GM12801 (cell line): ENCODE data around the gene FLT4.

Source experiments
- TF ChIP-seq, protein P1 (sequence below): IDR thresholded peaks from one replicate; pipeline ENCODE4 v1.5.1; 2011; ENCODE audit warnings: control low read depth; ENCODE audit not compliant: insufficient read length; ENCODE audit errors: extremely low read depth

FLT4 gene

DNA sequence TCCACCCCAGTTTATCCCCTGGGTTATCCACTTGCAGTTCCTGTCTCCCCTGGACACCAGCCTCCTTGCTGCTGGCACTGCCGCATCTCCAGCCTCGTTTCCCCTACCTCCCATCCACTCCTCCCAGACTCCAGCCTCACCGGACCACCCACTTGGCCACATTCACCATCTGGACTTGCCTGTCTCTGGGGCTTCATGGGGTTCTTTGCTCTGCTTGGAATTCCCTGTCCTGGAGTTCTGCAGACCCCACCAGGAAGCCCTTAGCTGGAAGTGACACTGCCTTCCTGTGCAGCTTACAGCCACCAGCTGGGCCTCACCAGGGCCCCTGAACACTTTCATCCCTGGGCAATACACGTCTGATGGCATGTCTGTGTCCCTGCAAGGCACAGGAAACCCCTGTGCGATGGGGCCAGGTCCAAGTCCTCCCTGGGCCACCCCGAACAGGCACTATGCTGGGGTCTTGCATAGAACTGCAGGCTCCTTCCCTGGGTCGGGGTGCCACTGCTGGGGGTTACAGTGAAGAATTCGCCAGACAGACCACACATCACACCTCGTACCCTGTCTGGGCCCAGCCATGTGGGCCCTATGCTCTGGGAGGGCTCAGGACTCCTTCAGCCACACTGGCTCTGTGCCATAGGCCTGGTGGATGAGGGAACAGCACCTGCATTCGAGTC, 3.0 kb downstream of the FLT4 start:
- TF ChIP-seq, protein P1, sequence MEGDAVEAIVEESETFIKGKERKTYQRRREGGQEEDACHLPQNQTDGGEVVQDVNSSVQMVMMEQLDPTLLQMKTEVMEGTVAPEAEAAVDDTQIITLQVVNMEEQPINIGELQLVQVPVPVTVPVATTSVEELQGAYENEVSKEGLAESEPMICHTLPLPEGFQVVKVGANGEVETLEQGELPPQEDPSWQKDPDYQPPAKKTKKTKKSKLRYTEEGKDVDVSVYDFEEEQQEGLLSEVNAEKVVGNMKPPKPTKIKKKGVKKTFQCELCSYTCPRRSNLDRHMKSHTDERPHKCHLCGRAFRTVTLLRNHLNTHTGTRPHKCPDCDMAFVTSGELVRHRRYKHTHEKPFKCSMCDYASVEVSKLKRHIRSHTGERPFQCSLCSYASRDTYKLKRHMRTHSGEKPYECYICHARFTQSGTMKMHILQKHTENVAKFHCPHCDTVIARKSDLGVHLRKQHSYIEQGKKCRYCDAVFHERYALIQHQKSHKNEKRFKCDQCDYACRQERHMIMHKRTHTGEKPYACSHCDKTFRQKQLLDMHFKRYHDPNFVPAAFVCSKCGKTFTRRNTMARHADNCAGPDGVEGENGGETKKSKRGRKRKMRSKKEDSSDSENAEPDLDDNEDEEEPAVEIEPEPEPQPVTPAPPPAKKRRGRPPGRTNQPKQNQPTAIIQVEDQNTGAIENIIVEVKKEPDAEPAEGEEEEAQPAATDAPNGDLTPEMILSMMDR, result no peak

- TF ChIP-seq, protein P1, result no peak
Observed at GRCh38 chr5:180645274-180646204, 3.9 kb downstream of the FLT4 start.

GRCh38 chr5:180644825-180645273, 4.6 kb downstream of the FLT4 start:
- TF ChIP-seq, protein P1, result no peak

GRCh38 chr5:180644129-180644824, 5.1 kb downstream of the FLT4 start:
- TF ChIP-seq, protein P1, result no peak

- TF ChIP-seq, protein P1, result no peak
Observed at GRCh38 chr5:180643191-180643851, 6.1 kb downstream of the FLT4 start.

DNA sequence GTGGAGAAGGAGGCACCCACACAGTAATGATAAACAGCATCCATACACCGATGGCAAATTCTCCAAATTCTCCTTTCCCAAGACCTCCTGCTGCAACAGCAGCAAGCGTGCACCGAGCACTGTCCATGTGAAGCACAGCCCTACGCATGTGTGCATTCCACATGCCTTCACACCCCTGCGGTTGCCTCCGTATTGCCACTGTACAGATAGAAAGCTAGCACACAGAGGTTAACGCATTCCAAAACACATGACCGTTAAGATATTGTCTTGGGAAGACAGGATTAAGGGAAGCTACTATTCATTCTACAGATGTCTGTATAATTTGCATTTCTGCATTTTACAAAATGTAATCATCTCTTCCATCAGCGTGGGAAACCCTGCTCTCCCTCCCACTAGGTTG, 6.6 kb downstream of the FLT4 start:
- TF ChIP-seq, protein P1, result no peak

- TF ChIP-seq, protein P1, result no peak
Observed at GRCh38 chr5:180642181-180642775, 7.1 kb downstream of the FLT4 start.
